Heart left ventricle (tissue), 16 donors: ENCODE results near the gene GM2A. TPM values are rescaled to one million over a fixed set of nuclear protein-coding genes. Genes with fewer than 3 reads are reported as not detected.

Experiments
- ATAC-seq, 4 donors: fragments of 200-7000 bp; cut with Tn5 transposase; one replicate each; pipeline ENCODE4 v1.9.1; 2020 to 2022; ENCODE audit warnings: moderate library complexity in 4 of 4, mild to moderate bottlenecking in 3 of 4, moderate number of reproducible peaks in 1 of 4
- DNase-seq, 5 donors: peaks; one replicate each; pipeline ENCODE4 v3.0.0-alpha.2; 2020
- H3K27ac ChIP-seq, 12 donors: fragments of 200-600 bp; sonication (generic) in 4 of 12; one replicate each; pipeline versions ENCODE4 v1.5.0 to v1.8.0; 2016 to 2022; ENCODE audit warnings: mild to moderate bottlenecking in 2 of 12
- H3K27me3 ChIP-seq, 9 donors: fragments of 200-600 bp; sonication (generic) in 2 of 9; one replicate each; pipeline versions ENCODE4 v1.5.1 to v1.8.0; 2016 to 2022; ENCODE audit warnings: mild to moderate bottlenecking in 3 of 9
- H3K36me3 ChIP-seq, 9 donors: fragments of 200-600 bp; sonication (generic) in 2 of 9; one replicate each; pipeline versions ENCODE4 v1.5.0 to v1.8.0; 2018 to 2022; ENCODE audit warnings: mild to moderate bottlenecking in 2 of 9
- H3K4me1 ChIP-seq, 12 donors: fragments of 200-600 bp; sonication (generic) in 4 of 12; one replicate each; pipeline versions ENCODE4 v1.5.0 to v1.8.0; 2016 to 2022; ENCODE audit warnings: mild to moderate bottlenecking in 3 of 12
- H3K4me3 ChIP-seq, 12 donors: fragments of 200-600 bp; sonication (generic) in 4 of 12; one replicate each; pipeline versions ENCODE4 v1.5.0 to v1.8.0; 2017 to 2022; ENCODE audit warnings: mild to moderate bottlenecking in 9 of 12, moderate library complexity in 4 of 12
- H3K9me3 ChIP-seq, 12 donors: fragments of 200-600 bp; sonication (generic) in 4 of 12; one replicate each; pipeline versions ENCODE4 v1.5.0 to v1.8.0; 2016 to 2022; ENCODE audit warnings: mild to moderate bottlenecking in 1 of 12
- POLR2A ChIP-seq, 2 donors: fragments of 450-650 bp; IDR thresholded peaks; one replicate each; pipeline ENCODE4 v1.6.1; 2017; ENCODE audit warnings: antibody characterized with exemption in 2 of 2, mild to moderate bottlenecking in 2 of 2, moderate library complexity in 2 of 2
- WGBS, 4 donors: extraction: QIAGEN DNeasy Blood & Tissue Kit in 2 of 4; methylation state at CpG; one replicate each; pipeline versions ENCODE4 v1.1.5 to v1.1.7; 2013 to 2018; 5-methylcytosine and 5-hydroxymethylcytosine counted together
- intact Hi-C, 10 donors: fragments of 100-400 bp; cut with DNase I; formaldehyde crosslinking; loops; one replicate each; pipeline versions ENCODE4 v1.11.1 to v1.14.2; 2022
- polyA plus RNA-seq, 2 donors: library from polyadenylated mRNA; stranded (reverse); fragments of 200-250 nt; gene quantifications; one replicate each; pipeline ENCODE4 v1.2.3, GENCODE V29; 2013
- total RNA-seq, 9 donors: library from RNA; depleted of rRNA in 2 of 9; stranded (reverse); fragments of >200 nt in 2 of 9; fragmentation: NEBNext Ultra II Directional in 3 of 9; extraction: Animal tissue kit (Norgen Biotek cat#: 25700) in 3 of 9; gene quantifications; one replicate each; pipeline versions ENCODE4 v1.1.0 to v1.2.4, GENCODE V29; 2016 to 2023
- TF ChIP-seq, protein P1 (sequence below), 12 donors: fragments of 200-600 bp; sonication (generic) in 4 of 12; IDR thresholded peaks; one replicate each; pipeline versions ENCODE4 v1.5.0 to v1.8.0; 2018 to 2022; ENCODE audit warnings: antibody characterized with exemption in 12 of 12, mild to moderate bottlenecking in 5 of 12
- donor health status: ischemic (EF 13 %, LVEDD 7.1; RV severe dilation, severe dysfunction).
- donor health status: healthy with polysubstance abuse.
- donor health status: DM: no; HTN: yes; CAD: no.
- donor health status: DM: no; HTN: no; CAD: no.
- donor health status: ischemic (EF 25% LVEDD 6.9; RV normal size, moderate dysfunction).
- donor health status: ischemic (EF 25% LVEDD 5.7; RV mildly dilated, moderate dysfunction).
- donor health status: healthy.
- donor health status: DM: yes; HTN: yes; CAD: no.
- donor health status: ischemic (EF 35%, LVEDD 5.7; RV mildly dilated, moderate dysfunction).
- donor health status: nonischemic (EF 11% LVEDD 7.7; RV severe dilation, severe dysfunction).
- donor health status: DM: yes; HTN: yes; CAD: no.
- donor health status: PGD.
- donor health status: ischemic (EF 29% LVEDD 5.4; RV normal size, mild dysfunction).
- donor health status: nonischemic (EF 23%, LVEDD 6.1; RV moderate dilation, normal function).

Gene GM2A
- total and polyA plus RNA-seq, 11 donors = 22.8 to 71.4 (median 40.0) TPM

DNA sequence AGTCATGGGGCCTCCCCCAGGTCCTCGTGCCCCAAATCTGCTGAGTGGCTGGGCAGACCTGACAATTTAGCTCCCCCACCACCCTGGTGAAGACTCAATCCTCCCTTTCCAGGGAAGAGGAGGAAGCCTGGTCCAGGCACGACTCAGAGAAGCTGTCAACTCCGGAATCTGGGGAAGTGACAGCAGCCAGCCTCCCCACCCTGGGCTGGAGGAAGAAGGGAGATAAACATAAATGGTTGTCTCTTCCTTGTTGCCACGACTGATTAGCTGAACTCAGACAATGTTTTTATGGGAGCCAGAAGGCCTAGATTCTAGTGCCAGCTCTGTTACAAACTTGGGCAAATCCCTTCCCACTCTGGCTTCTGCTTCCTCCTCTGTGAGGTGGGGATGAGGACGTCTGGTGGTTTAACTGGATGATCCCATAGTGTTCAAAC is 44.5 kb upstream of the GM2A start:
- DNase-seq (peak in 1 of 5 donors; percentile 40), ATAC-seq (peak in 3 of 4 donors; percentile 60 to 62 (median 60))
- Histone ChIP-seq H3K4me3 (no peak overlapping the region), H3K27me3 (no peaks in the 10 kb centered on the region), H3K4me1 (peaks cover 2 to 62% (median 48%) of the 10 kb centered on the region in 12 donors), H3K36me3 (peaks cover 0 to 7% (median 0%) of the 10 kb centered on the region in 9 donors), H3K9me3 (no peaks in the 10 kb centered on the region), H3K27ac (peak overlapping the region; percentile 10 to 81 (median 51))
- 4 to 9% (median 6%) methylated on average over 5 of the region's 5 CpGs for WGBS, 4 donors
- TF ChIP-seq, protein P1, sequence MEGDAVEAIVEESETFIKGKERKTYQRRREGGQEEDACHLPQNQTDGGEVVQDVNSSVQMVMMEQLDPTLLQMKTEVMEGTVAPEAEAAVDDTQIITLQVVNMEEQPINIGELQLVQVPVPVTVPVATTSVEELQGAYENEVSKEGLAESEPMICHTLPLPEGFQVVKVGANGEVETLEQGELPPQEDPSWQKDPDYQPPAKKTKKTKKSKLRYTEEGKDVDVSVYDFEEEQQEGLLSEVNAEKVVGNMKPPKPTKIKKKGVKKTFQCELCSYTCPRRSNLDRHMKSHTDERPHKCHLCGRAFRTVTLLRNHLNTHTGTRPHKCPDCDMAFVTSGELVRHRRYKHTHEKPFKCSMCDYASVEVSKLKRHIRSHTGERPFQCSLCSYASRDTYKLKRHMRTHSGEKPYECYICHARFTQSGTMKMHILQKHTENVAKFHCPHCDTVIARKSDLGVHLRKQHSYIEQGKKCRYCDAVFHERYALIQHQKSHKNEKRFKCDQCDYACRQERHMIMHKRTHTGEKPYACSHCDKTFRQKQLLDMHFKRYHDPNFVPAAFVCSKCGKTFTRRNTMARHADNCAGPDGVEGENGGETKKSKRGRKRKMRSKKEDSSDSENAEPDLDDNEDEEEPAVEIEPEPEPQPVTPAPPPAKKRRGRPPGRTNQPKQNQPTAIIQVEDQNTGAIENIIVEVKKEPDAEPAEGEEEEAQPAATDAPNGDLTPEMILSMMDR (IDR thresholded peaks at IDR 0.05) = no peak
- no peak for TF ChIP-seq POLR2A (IDR thresholded peaks at IDR 0.05)
- intact Hi-C loops = no loop called here

GRCh38 chr5:151212406-151212798 is 40.6 kb upstream of the GM2A start:
- TF ChIP-seq, protein P1 (IDR thresholded peaks at IDR 0.05) = no peak
- no peak for TF ChIP-seq POLR2A (IDR thresholded peaks at IDR 0.05)
- 50 to 67% (median 59%) methylated on average over 3 of the region's 3 CpGs for WGBS, 4 donors
- H3K27ac ChIP-seq = peak overlapping the region; percentile 30 to 98 (median 82)
- peaks cover 0 to 6% (median 0%) of the 10 kb centered on the region in 9 donors for H3K36me3 ChIP-seq
- peaks cover 19 to 96% (median 74%) of the 10 kb centered on the region in 12 donors for H3K4me1 ChIP-seq
- no peaks in the 10 kb centered on the region for H3K9me3 ChIP-seq
- H3K4me3 ChIP-seq = peak overlapping the region in 1 of 12 donors; percentile 56
- ATAC-seq = no peak
- H3K27me3 ChIP-seq = no peaks in the 10 kb centered on the region
- intact Hi-C loops = no loop called here
- DNase-seq = no peak

DNA sequence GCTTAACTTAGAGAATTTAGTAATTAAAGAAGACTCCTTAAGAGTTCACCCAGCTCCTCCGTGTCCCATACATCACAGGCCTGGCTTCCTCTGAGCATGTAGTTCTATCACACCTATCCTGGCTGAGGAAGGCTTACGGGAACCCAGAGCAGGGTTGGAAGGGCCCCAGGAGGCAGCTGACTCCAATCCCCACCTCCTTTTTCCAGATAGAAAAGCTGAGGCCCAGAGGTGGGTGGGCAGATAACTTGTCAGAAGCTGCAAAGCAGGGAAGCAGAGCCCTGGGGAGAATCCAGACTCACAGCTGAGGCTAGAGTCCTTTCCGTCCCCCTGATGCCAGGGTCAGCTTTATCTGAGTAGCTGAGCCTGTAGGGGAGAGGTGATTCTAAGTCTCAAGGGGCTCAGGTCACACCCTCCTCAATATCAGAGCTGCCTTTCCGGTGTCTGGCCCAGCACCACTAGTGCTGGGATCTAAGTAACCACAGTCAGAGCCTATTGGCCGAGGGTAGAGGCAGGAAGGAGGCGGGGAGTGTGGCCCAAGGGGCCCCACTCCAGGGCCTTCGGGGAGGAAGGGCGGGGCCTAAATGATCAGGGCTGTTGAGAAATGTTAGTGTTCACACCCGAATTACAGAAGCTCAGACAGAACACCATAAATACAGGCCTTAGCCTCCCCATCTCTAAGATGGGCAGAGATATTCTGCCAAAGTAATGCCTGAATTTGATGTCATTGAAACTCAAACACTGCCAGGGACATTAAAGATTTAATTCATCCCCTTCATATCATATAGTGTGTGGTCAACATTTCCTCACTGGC is 39.0 kb upstream of the GM2A start:
- H3K9me3 ChIP-seq = no peaks in the 10 kb centered on the region
- H3K27me3 ChIP-seq = no peaks in the 10 kb centered on the region
- 9 to 16% (median 10%) methylated on average over 9 of the region's 9 CpGs for WGBS, 4 donors
- peaks cover 19 to 96% (median 71%) of the 10 kb centered on the region in 12 donors for H3K4me1 ChIP-seq
- TF ChIP-seq, protein P1 (IDR thresholded peaks at IDR 0.05) = no peak
- peak in 1 of 2 donors; percentile 54 for TF ChIP-seq POLR2A (IDR thresholded peaks at IDR 0.05)
- ATAC-seq (peak; percentile 83 to 96 (median 92)), DNase-seq (peak; percentile 87 to 91 (median 90))
- intact Hi-C loops = no loop called here
- peaks cover 0 to 6% (median 0%) of the 10 kb centered on the region in 9 donors for H3K36me3 ChIP-seq
- H3K4me3 ChIP-seq = peak overlapping the region in 6 of 12 donors; percentile 1 to 56 (median 14)
- H3K27ac ChIP-seq = peak overlapping the region; percentile 79 to 98 (median 82)
